T-cell (primary cell): ENCODE measurements around the gene ZC3H12C. TPM values are rescaled to one million over a fixed set of nuclear protein-coding genes. Genes with fewer than 3 reads are reported as not detected.

ENCODE experiments used
- ATAC-seq, 4 experiments: fragments of 200-7000 bp in 3 of 4; fragments of 150-1000 bp in 1 of 4; cut with Tn5 transposase; replicated peaks in 1 of 4; 1 replicate in 3 of 4; 2 replicates in 1 of 4; pipeline ENCODE4 v1.10.0; 2021; ENCODE audit warnings: moderate library complexity in 3 of 4, mild to moderate bottlenecking in 2 of 4, moderate number of reproducible peaks in 1 of 4
- CTCF ChIA-PET, 2 donors: fragments of 300-600 bp; sonication (Branson Sonifier 250); formaldehyde crosslinking; loops; one replicate each; lab custom pipeline; 2022; ENCODE audit warnings: antibody characterized with exemption in 2 of 2; lab: Charles Lee
- POLR2A ChIA-PET, 2 donors: fragments of 300-600 bp; sonication (Branson Sonifier 250); formaldehyde crosslinking; loops; one replicate each; lab custom pipeline; 2022; ENCODE audit warnings: antibody characterized with exemption in 2 of 2; lab: Charles Lee
- DNase-seq, 35 experiments: peaks; one replicate each; pipeline versions ENCODE4 v3.0.0 to v3.0.0-alpha.2; 2013 to 2023
- H3K27ac ChIP-seq: one replicate; pipeline ENCODE4 v1.5.1; 2013; ENCODE audit warnings: low read length
- H3K27me3 ChIP-seq, 2 experiments: replicated peaks in 1 of 2; 1 replicate in 1 of 2; 2 replicates in 1 of 2; pipeline versions ENCODE4 v1.6.1 to v1.7.0; 2013; ENCODE audit warnings: low read length in 1 of 2, mixed read lengths in 1 of 2; ENCODE audit not compliant: control insufficient read depth in 2 of 2, insufficient read depth in 2 of 2; ENCODE audit errors: extremely low read depth in 1 of 2
- H3K36me3 ChIP-seq, 2 donors: 1 replicate in 1 of 2; 2 replicates in 1 of 2; pipeline versions ENCODE4 v1.6.1 to v1.7.0; 2013; ENCODE audit warnings: low read length in 1 of 2; ENCODE audit not compliant: control insufficient read depth in 2 of 2, insufficient read depth in 1 of 2; ENCODE audit errors: extremely low read depth in 1 of 2
- H3K4me1 ChIP-seq, 2 experiments: 1 replicate in 1 of 2; 2 replicates in 1 of 2; pipeline versions ENCODE4 v1.6.1 to v1.7.0; 2013; ENCODE audit warnings: low read length in 2 of 2, mixed read lengths in 1 of 2; ENCODE audit not compliant: insufficient read depth in 2 of 2, control insufficient read depth in 1 of 2; ENCODE audit errors: extremely low read depth in 1 of 2
- H3K4me3 ChIP-seq, 2 donors: 1 replicate in 1 of 2; 2 replicates in 1 of 2; pipeline versions ENCODE4 v1.5.1 to v1.7.0; 2013; ENCODE audit warnings: mild to moderate bottlenecking in 2 of 2, low read length in 1 of 2, moderate library complexity in 1 of 2; ENCODE audit not compliant: control insufficient read depth in 1 of 2; ENCODE audit errors: extremely low read depth in 1 of 2
- H3K9me3 ChIP-seq: 2 replicates; pipeline ENCODE4 v1.7.0; 2013
- H3K27ac Mint-ChIP-seq, 2 donors: one replicate each; pipeline ENCODE4 v1.8.0; 2020 to 2021; ENCODE audit warnings: mild to moderate bottlenecking in 2 of 2, mixed read lengths in 2 of 2
- H3K27me3 Mint-ChIP-seq, 2 donors: one replicate each; pipeline ENCODE4 v1.8.0; 2021 to 2022; ENCODE audit warnings: mixed read lengths in 2 of 2
- H3K36me3 Mint-ChIP-seq: one replicate; pipeline ENCODE4 v1.8.0; 2021; ENCODE audit warnings: mixed read lengths
- H3K4me1 Mint-ChIP-seq, 3 donors: one replicate each; pipeline ENCODE4 v1.8.0; 2020 to 2022; ENCODE audit warnings: mixed read lengths in 3 of 3, mild to moderate bottlenecking in 1 of 3
- H3K4me3 Mint-ChIP-seq, 3 donors: one replicate each; pipeline ENCODE4 v1.8.0; 2020 to 2022; ENCODE audit warnings: mild to moderate bottlenecking in 3 of 3, mixed read lengths in 3 of 3, moderate library complexity in 3 of 3
- H3K9me3 Mint-ChIP-seq, 3 donors: one replicate each; pipeline ENCODE4 v1.8.0; 2020 to 2022; ENCODE audit warnings: mixed read lengths in 3 of 3
- WGBS: methylation state at CpG from one replicate; pipeline ENCODE4 v1.1.5; 2013; ENCODE audit warnings: missing lambda C conversion rate; ENCODE audit not compliant: insufficient coverage; 5-methylcytosine and 5-hydroxymethylcytosine counted together
- total RNA-seq, 35 experiments: library from RNA in 6 of 35; stranded (reverse) in 6 of 35; fragments of 120-200 nt in 1 of 35; gene quantifications; one replicate each; pipeline versions ENCODE4 v1.2.1 to v1.2.4 and lab custom pipeline; 2013 to 2026

ZC3H12C gene
- total RNA-seq, 5 donors from 2014 or later (not counting 1 experiment from before 2014, with no cell fraction given), result 0.10 to 0.23 (median 0.14) TPM

DNA sequence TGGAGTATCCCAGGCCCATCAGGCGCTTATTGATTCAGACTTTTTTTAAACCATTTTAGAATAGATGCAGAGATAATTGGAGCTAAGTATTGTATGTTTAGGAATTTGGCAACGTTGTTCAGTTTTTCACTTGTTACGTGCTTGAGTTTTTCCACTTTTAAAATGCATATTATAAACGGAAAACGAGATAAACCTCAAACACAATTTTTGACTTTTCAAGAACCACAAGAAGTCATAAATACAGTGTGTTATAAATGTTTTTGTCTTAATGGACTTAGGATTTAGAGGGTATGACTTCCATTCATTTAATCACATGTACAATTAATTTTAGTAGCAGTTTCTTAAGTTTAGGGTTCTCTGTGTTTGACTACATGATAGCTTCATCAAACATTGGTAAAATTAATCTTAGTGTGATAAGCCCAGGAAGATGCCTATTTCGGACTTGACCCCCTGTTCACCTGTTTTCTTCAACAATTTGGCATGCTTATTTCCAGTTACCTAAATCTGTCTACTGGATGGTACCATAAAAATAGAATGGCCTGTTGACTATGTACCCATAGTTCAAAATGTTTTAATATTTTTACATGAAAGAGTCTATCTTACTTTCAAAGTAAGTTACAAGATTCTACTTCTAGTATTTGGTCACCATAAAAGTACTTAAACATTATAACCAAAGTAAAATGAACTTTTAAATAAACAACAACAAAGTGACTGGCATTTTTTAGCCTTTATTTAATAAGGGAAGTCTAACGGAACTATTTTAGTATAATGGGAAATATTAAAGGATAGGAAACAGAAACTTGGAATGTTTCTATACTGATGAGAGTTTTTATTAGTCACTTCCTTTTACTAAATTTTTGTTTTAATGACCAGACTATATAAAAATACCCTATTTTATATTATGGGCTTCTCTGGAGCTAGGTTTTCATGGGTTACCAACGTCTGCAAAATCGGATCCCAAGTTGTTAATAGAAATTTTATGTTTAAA lies 1.4 kb downstream of the ZC3H12C start:
- H3K27ac ChIP-seq, result no peak overlapping the region
- H3K36me3 ChIP-seq, result no peaks in the 10 kb centered on the region
- WGBS, result no CpG with 5 or more reads among the region's 9 CpGs
- H3K9me3 ChIP-seq, result no peaks in the 10 kb centered on the region
- peaks cover 6 to 9% of the 10 kb centered on the region in 2 experiments for H3K4me1 ChIP-seq
- POLR2A ChIA-PET, result no interaction called here
- H3K4me3 Mint-ChIP-seq, result peak overlapping the region; percentile 57 to 72 (median 67)
- DNase-seq (no peak), ATAC-seq (no peak)
- no peaks in the 10 kb centered on the region for H3K9me3 Mint-ChIP-seq
- H3K27me3 ChIP-seq, result peaks cover 0 to 22% of the 10 kb centered on the region in 2 experiments
- peaks cover 5 to 12% (median 12%) of the 10 kb centered on the region in 3 donors for H3K4me1 Mint-ChIP-seq
- H3K36me3 Mint-ChIP-seq, result no peaks in the 10 kb centered on the region
- no peak overlapping the region for H3K4me3 ChIP-seq
- H3K27me3 Mint-ChIP-seq, result peaks cover 42 to 44% of the 10 kb centered on the region in 2 donors
- CTCF ChIA-PET, result no interaction called here
- H3K27ac Mint-ChIP-seq, result no peak overlapping the region

DNA sequence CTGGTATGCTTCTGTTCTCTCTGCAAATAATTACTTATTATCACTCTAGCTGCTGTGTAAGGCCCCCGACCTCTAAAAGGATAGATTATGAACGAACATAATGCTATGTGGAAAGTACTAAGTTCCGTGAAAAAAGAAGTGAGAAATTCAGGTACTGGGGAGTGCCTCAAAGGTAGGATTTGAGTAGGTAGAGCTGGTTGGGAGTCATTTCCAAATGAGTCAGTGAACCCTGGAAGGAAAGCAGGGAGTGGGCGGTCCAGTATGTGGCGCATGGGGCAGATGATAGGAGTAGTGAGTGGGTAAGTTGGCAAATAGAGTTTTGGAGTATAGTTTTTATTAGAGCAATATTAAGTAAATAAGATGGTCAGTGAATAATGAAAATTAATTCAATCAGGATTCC lies 2.4 kb downstream of the ZC3H12C start:
- POLR2A ChIA-PET, result no interaction called here
- WGBS, result 78% methylated on average over 5 of the region's 5 CpGs
- Mint-ChIP-seq H3K9me3 (no peaks in the 10 kb centered on the region), H3K36me3 (no peaks in the 10 kb centered on the region), H3K27ac (no peak overlapping the region), H3K4me1 (peaks cover 5 to 12% (median 12%) of the 10 kb centered on the region in 3 donors), H3K4me3 (no peak overlapping the region), H3K27me3 (peaks cover 42 to 44% of the 10 kb centered on the region in 2 donors)
- peaks cover 6 to 9% of the 10 kb centered on the region in 2 experiments for H3K4me1 ChIP-seq
- DNase-seq (no peak), ATAC-seq (no peak)
- H3K4me3 ChIP-seq, result no peak overlapping the region
- no peaks in the 10 kb centered on the region for H3K36me3 ChIP-seq
- H3K27me3 ChIP-seq, result peaks cover 0 to 22% of the 10 kb centered on the region in 2 experiments
- CTCF ChIA-PET, result no interaction called here
- H3K27ac ChIP-seq, result no peak overlapping the region
- no peaks in the 10 kb centered on the region for H3K9me3 ChIP-seq

DNA sequence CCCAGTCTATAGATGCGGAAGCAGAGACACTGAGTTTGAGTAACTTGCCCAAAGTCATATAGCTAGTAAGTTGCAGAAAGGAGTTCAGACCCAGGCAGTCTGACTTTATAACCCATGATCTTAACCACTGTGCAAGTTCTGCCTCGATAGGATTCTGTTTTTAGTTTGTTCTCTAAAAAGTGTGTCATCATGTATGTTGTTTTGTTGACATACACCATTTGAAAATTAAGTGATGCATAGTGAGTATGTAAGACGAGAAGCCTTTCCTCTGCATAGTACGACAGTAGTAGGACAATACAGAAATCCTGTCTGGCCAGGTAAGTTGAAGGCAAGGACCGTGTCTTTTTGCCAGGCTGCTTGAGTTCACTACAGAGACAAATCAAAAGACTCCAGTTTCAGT lies 3.3 kb downstream of the ZC3H12C start:
- no peak overlapping the region for H3K27ac ChIP-seq
- no peak overlapping the region for H3K4me3 Mint-ChIP-seq
- no peaks in the 10 kb centered on the region for H3K36me3 Mint-ChIP-seq
- POLR2A ChIA-PET, result no interaction called here
- no peaks in the 10 kb centered on the region for H3K9me3 Mint-ChIP-seq
- no peaks in the 10 kb centered on the region for H3K36me3 ChIP-seq
- no peak for ATAC-seq
- H3K9me3 ChIP-seq, result no peaks in the 10 kb centered on the region
- peaks cover 0 to 13% of the 10 kb centered on the region in 2 experiments for H3K27me3 ChIP-seq
- WGBS, result 70% methylated on average over 4 of the region's 5 CpGs
- peaks cover 5 to 12% (median 12%) of the 10 kb centered on the region in 3 donors for H3K4me1 Mint-ChIP-seq
- CTCF ChIA-PET, result no interaction called here
- no peak for DNase-seq
- no peak overlapping the region for H3K27ac Mint-ChIP-seq
- no peak overlapping the region for H3K4me3 ChIP-seq
- H3K4me1 ChIP-seq, result peaks cover 6 to 9% of the 10 kb centered on the region in 2 experiments
- H3K27me3 Mint-ChIP-seq, result peaks cover 35 to 38% of the 10 kb centered on the region in 2 donors

DNA sequence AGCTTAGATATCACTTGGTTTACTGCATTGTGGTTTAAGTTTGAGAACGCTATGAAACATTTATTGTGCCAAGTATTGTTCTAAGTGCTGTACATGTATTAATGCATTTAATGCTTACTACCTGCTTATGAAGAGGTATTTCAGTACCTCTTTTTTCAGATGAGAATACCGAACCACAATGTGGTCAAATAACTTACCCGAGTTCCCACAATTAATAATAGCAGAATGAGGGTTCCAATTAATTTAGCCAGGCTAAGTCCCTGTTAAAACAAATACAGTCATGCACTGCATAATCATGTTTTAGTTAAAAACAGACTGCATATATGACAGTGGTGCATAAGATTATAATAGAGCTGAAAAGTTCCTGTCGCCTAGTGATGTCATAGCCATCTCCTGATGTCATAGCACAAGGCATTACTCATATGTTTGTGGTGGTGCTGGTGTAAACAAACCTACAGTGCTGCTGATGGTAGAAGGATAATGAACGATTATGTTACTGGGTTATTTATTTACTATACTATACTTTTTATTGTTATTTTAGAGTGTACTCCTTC lies 4.3 kb downstream of the ZC3H12C start:
- H3K4me1 Mint-ChIP-seq, result peaks cover 5 to 6% (median 5%) of the 10 kb centered on the region in 3 donors
- POLR2A ChIA-PET, result no interaction called here
- H3K4me3 Mint-ChIP-seq, result no peak overlapping the region
- H3K36me3 ChIP-seq, result no peaks in the 10 kb centered on the region
- CTCF ChIA-PET, result no interaction called here
- no peaks in the 10 kb centered on the region for H3K9me3 ChIP-seq
- H3K36me3 Mint-ChIP-seq, result no peaks in the 10 kb centered on the region
- H3K9me3 Mint-ChIP-seq, result no peaks in the 10 kb centered on the region
- WGBS, result 100% methylated on average over 1 of the region's 5 CpGs
- ATAC-seq (no peak), DNase-seq (no peak)
- peaks cover 25 to 27% of the 10 kb centered on the region in 2 donors for H3K27me3 Mint-ChIP-seq
- no peak overlapping the region for H3K27ac ChIP-seq
- H3K4me1 ChIP-seq, result peaks cover 6% of the 10 kb centered on the region in 2 experiments
- no peak overlapping the region for H3K27ac Mint-ChIP-seq
- peaks cover 0 to 7% of the 10 kb centered on the region in 2 experiments for H3K27me3 ChIP-seq
- no peak overlapping the region for H3K4me3 ChIP-seq

DNA sequence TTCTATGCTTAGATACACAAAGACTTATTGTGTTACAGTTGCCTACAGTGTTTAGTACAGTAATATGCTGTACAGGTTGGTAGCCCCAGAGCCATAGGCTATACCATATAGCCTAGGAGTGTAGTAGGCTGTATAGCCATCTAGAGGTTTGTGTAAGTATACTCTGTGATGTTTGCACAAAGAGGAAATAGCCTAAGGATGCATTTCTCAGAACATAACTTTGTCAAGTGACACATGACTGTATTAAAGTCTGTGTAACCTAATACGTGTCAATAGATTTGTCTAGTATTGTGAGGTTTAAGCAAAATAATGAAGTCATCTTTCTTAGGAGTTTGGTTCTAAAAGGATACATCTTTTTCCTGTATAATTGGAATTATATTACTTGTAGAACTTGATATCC lies 5.5 kb downstream of the ZC3H12C start:
- Histone ChIP-seq H3K36me3 (no peaks in the 10 kb centered on the region), H3K4me3 (no peak overlapping the region), H3K27me3 (peaks cover 0 to 3% of the 10 kb centered on the region in 2 experiments), H3K27ac (no peak overlapping the region), H3K9me3 (no peaks in the 10 kb centered on the region), H3K4me1 (peaks cover 2 to 5% of the 10 kb centered on the region in 2 experiments)
- Mint-ChIP-seq H3K36me3 (no peaks in the 10 kb centered on the region), H3K9me3 (no peaks in the 10 kb centered on the region), H3K4me3 (no peak overlapping the region), H3K27ac (no peak overlapping the region), H3K27me3 (peaks cover 24 to 26% of the 10 kb centered on the region in 2 donors), H3K4me1 (peaks cover 5 to 6% (median 5%) of the 10 kb centered on the region in 3 donors)
- WGBS, result no CpG with 5 or more reads among the region's 1 CpG
- ChIA-PET CTCF (no interaction called here), POLR2A (no interaction called here)
- DNase-seq (no peak), ATAC-seq (no peak)

DNA sequence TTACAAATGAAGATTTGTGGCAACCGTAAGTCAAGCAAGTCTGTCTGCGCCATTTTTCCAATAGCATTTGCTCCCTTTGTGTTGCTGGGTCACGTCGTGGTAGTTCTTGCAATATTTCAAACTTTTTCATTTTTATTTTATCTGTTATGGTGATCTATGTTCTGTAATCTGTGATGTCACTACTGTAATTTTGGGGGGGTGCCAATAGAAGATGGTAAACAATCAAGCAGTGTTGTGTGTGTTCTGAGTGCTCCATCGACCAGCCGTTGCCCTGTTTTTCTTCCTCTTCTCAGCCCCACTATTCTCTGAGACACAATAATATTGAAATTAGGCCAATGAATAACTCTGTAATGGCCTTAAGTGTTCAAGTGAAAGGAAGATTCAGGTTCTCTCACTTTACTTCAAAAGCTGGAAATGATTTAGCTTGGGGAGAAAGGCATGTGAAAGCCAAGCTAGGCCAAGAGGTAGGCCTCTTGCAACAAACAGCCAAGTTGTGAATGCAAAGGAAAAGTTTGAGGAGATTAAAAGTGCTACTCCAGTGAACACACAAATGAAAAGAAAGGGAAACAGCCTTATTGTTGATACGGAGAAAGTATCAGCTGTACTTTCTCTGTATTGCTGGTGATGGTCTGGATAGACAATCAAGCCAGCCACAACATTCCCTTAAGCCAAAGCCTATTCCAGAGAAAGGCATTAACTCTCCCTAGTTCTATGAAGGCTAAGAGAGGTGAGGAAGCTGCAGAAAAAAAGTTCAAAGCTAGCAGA lies 7.5 kb downstream of the ZC3H12C start:
- Mint-ChIP-seq H3K4me3 (no peak overlapping the region), H3K27me3 (peaks cover 14 to 16% of the 10 kb centered on the region in 2 donors), H3K36me3 (no peaks in the 10 kb centered on the region), H3K27ac (no peak overlapping the region), H3K4me1 (no peaks in the 10 kb centered on the region), H3K9me3 (no peaks in the 10 kb centered on the region)
- H3K9me3 ChIP-seq, result no peaks in the 10 kb centered on the region
- 73% methylated on average over 2 of the region's 7 CpGs for WGBS
- H3K36me3 ChIP-seq, result no peaks in the 10 kb centered on the region
- ChIA-PET POLR2A (interaction anchor here in 1 of 2 donors (0.6 kb wide), 1 partner anchor 30 kb away, joined by 3 read pairs; no protein-coding TSS in a partner anchor), CTCF (no interaction called here)
- H3K27ac ChIP-seq, result no peak overlapping the region
- H3K4me1 ChIP-seq, result no peaks in the 10 kb centered on the region
- no peaks in the 10 kb centered on the region for H3K27me3 ChIP-seq
- DNase-seq (no peak), ATAC-seq (no peak)
- H3K4me3 ChIP-seq, result no peak overlapping the region
